GM12875 (cell line): ENCODE measurements around the gene RAMACL.

ENCODE experiments used
- H3K4me3 ChIP-seq: one replicate; pipeline ENCODE4 v1.5.1; 2011; ENCODE audit warnings: low read depth, low read length, control low read depth
- CTCF ChIP-seq: IDR thresholded peaks from 2 replicates; pipeline ENCODE4 v1.5.1; 2011; ENCODE audit warnings: low read depth, mild to moderate bottlenecking, control low read depth, inconsistent platforms, low read length, moderate library complexity, borderline replicate concordance; ENCODE audit not compliant: insufficient read depth

RAMACL gene

DNA sequence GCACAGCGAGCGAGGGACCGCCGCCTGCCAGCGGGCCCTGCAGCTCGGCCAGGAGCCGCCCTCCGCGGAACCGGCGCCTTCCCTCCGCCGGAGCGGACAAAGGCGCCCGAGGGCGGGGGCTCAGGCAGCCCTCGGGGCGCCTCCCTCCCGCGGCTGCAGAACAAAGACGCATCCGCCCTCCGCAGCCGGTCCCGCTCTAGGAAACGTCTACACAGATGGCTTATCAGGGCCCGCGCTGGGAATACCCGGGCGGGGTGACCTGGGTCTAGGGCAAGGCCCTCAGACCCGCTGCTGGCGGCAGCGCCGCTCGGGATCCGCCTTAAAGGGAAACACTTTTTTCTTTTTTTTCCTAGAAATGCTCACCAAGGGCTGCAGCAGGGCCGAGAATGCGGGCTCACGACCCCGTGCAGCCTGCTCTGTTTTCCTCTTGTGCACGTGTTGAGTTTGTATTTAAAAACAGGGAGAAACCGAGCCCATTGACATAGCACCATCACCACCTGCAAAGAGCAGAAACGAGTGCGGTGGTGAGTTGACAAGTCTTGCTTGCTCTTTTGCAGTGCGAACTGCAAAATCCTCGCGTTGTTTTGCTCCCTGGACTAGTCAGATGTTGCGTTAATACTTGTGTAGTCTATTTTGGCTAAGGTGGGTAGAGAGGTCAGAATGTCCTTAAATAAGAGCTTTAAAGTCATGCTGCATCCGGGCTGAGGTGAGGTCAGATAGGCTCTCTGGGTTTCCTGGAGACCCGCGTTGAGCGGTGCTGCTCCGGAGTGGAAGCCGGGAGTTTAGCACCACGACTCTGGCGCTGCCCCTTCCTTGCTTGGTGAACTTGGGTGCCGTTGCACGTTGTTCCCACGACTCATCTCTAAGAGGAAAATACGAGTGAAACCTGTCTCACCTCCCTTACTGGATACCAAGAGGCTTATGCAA lies 41.7 kb upstream of the RAMACL start:
- TF ChIP-seq CTCF: no peak
- peak overlapping the region; percentile 46 for H3K4me3 ChIP-seq

GRCh38 chr6:166627033-166627874 lies 40.8 kb upstream of the RAMACL start, which contains the start of gene RPS6KA2:
TSS of gene RPS6KA2 (minus strand) at chr6:166627251. CDS start at chr6:166627019, 232 bp downstream.
- no peak for TF ChIP-seq CTCF
- H3K4me3 ChIP-seq: peak within 1 kb of the TSS; percentile 46

- TF ChIP-seq CTCF: no peak
- no peak overlapping the region for H3K4me3 ChIP-seq
Measured at GRCh38 chr6:166626177-166627032, 39.9 kb upstream of the RAMACL start.

- H3K4me3 ChIP-seq: no peak overlapping the region
- no peak for TF ChIP-seq CTCF
Measured at GRCh38 chr6:166625356-166625755, 38.9 kb upstream of the RAMACL start.

GRCh38 chr6:166624275-166624674 lies 37.8 kb upstream of the RAMACL start:
- TF ChIP-seq CTCF: no peak
- H3K4me3 ChIP-seq: no peak overlapping the region

DNA sequence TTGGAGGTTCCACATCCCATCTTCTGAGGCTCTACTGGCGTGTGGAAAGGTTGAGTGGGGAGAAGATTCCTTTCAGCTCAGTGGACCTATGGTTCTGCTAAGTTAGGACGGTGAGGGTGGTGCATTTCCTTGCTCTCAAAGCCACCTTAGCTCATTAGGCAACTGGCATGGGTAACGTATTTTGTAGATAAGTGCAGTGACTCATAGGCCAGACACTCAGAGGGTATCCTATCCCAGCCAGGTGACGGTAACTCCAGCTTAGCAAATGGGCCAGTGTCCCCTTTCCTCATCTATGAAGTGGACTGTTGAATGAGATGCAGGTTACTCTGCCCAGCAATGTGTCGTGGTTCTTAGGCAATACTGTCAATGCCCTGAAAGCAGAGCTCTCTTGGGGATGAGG lies 36.8 kb upstream of the RAMACL start:
- H3K4me3 ChIP-seq: no peak overlapping the region
- TF ChIP-seq CTCF: no peak
